NCI-H2081 (cell line): ENCODE data around the gene HES2.
"Not testable (repeated sequence)": the region's sequence is repeated elsewhere in the genome, so short reads cannot be mapped to it uniquely, and the experiment has no call there.

Experiments
- DNase-seq, 2 experiments: peaks; one replicate each; lab custom pipeline; 2025; lab: John Stamatoyannopoulos, UW

Gene HES2

DNA sequence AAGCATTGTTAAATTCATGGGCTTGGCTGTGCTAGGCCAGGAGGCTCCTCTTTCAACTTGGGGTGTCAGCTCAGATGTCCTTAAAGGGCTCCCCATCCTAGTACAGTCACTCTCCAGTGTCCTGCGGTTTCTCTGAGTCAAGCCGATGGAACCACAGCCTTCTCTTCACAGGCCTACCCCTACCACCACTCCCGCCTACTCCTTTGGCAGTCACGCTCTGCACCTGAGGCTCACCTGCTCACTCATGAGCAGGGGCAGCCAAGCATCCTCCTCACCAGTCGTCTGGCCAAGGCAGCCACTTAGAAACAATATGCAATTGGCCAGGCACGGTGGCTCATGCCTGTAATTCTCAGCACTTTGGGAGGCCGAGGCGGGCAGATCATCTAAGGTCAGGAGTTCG, 29.7 kb downstream of the HES2 start:
- DNase-seq: no peak

DNA sequence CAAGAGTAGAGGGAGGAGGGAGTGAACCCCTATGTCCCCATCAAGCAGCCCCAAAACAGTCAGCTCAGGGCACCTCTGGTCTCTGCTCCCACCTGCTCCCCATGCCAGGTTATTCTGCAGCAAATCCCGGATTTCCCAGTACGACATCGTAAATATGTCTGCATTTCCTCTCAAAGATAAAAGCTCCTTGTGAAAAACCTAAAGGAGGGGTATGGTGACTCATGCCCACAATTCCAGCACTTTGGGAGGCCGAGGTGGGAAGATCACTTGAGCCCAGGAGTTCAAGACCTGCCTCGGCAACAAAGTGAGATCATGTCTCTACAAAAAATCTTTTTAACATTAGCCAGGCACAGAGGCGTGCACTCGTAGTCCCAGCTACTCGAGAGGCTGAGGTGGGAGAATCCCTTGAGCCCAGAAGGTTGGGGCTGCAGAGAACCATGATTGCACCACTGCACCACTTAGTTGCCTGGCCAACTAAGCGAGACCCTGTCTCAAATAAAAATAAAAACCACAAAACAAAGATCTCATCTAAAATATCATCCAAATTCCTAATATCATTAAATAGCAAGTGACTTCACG, 33.3 kb downstream of the HES2 start:
- no peak for DNase-seq

- no peak for DNase-seq
Observed at GRCh38 chr1:6385488-6386191, 34.1 kb downstream of the HES2 start.

- no peak for DNase-seq
Observed at GRCh38 chr1:6384962-6385361, 34.8 kb downstream of the HES2 start.

- no peak for DNase-seq
Observed at GRCh38 chr1:6384135-6384534, 35.6 kb downstream of the HES2 start.

DNA sequence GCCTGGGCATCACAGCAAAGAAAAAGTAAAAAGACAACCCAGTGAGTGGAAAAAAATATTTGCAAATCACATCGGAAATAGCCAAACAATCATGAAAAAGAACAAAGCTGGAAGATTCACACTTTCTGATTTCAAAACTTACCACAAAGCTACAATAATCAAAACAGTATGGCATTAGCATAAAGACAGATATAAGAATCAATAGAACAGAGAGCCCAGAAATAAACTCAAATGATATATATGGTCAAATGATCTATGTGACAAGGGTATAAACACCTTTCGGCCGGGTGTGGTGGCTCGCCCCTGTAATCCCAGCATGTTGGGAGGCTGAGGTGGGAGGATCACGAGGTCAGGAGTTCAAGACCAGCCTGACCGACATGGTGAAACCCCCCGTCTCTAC, 39.7 kb downstream of the HES2 start:
- DNase-seq: no peak

DNA sequence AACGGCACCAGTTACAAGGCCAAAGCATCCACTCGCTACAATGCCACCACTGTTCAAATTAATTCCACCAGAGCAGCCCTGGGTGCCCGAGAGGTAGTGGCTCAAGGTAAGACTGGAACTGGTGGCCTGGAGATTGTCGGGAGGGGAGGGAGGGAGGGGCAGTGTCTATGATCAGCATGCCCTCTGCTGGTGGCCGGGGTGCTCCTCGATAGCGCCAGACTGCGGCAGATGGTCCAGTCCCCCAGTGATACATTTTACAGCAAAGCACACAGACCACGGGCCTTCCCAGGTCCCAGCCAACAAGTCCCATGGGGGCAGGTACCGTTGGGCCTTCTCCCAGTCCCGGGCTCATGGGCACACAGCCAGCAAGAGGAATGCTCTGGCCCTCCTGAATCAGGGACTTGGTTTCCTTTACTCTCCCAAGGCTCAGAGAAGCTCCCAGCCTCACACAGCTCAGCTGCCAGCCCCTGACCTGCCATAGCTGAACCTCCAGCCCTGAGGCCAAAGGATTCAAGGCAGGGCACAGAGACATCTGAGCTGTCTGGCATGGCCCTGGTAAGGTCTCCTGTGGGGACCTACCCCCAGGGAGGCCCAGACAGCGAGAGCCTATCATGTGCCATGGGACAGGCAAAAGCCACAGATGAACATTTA, 41.5 kb downstream of the HES2 start:
- no peak for DNase-seq

- peak; percentile 46 to 68 for DNase-seq
Observed at GRCh38 chr1:6373961-6374720, 45.6 kb downstream of the HES2 start.

DNA sequence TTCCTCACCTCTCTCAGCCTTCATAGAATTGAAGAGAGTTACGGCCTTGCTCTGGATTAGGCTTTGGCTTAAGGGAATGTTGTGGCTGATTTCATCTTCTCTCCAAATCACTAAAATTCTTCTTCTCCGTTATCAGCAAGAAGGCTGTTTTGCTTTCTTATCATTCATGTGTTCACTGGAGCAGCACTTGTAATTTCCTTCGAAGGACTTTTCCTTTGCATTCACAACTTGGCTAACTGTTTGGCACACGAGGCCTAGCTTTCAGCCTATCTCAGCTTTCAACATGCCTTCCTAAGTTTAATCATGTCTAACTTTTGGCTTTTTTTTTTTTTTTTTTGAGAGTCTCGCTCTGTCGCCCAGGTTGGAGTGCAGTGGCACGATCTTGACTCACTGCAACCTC, 47.5 kb downstream of the HES2 start:
- DNase-seq: not testable (repeated sequence)

GRCh38 chr1:6370006-6370405, 49.7 kb downstream of the HES2 start:
- no peak for DNase-seq

GRCh38 chr1:6367381-6368012, 52.2 kb downstream of the HES2 start:
- DNase-seq: no peak

DNA sequence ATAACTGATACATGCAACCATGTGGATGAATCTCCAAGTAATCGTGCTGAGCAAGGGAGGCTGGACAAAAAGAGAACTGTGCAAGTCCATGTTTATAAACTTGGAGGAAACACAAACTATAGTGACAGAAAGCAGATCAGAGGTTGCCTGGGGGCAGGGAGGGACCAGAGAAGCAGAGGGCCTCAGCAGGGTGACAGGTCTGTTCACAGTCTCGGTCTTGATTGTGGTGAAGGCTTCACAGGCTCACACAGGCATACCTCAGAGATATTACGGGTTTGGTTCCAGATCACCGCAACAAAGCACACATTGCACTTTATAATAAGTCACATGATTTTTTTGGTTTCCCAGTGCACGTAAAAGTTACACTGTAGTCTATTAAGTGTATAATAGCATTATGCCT, 54.7 kb downstream of the HES2 start:
- no peak for DNase-seq

DNA sequence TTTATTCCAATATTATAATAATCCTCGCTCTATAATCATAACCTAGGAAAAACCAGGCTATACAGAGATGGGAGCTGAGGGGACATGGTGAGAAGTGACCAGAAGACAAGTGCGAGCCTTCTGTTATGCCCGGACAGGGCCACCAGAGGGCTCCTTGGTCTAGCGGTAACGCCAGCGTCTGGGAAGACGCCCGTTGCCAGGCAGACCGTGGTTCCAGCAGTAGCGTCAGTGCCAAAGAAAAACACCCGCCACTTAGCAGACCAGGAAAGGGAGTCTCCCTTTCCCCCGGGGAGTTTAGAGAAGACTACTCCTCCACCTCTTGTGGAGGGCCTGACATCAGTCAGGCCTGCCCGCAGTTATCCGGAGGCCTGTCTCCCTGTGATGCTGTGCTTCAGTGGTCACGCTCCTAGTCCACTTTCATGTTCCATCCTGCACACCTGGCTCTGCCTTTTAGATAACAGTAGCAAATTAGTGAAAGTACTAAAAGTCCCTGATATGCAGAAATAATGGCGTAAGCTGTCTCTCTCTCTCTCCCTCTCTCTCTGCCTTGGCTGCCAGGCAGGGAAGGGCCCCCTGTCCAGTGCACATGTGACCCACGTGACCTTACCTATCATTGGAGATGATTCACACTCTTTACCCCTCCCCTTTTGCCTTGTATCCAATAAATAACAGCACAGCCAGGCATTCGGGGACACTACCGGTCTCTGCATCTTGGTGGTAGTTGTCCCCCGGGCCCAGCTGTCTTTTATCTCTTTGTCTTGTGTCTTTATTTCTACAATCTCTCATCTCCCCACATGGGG, 56.4 kb downstream of the HES2 start:
- peak; percentile 35 to 59 for DNase-seq
